ENCODE results near the gene PHLDB3.
"Not testable (repeated sequence)": the region's sequence is repeated elsewhere in the genome, so short reads cannot be mapped to it uniquely, and the experiment has no call there.

The PHLDB3 gene

DNA sequence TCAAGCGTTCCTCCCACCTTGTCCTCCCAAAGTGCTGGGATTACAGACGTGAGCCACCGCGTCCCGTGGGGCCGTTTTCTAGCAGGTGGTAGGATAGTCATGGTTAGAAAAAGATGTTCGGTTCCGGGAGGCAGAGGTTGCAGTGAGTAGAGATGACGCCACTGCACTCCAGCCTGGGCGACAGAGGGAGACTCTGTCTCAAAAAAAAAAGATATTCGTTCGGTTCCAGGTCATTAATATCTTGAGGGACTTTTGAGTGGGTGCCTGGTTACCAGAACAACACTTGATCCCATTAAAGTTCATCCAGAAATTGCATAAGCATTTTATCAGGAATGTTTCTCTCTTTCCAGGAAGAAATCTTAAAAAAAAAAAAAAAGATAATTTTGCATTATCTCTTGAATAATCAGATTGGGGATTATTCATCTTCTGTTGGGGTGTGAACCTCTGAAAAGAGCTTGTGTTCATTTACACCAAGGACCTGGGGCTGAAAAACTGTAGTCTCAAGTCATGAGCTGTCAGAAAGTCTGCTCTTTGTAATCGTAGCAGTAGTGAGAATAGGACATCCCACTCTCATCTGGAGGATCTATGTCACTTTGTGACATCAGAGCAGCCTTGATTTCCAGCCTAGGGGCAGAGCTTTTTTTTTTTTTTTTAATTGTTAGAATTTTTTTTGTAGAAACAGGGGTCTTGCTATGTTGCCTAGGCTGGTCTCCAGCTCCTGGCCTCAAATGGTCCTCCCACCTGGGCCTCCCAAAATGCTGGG lies 23.5 kb upstream of the PHLDB3 start:
- DNase-seq (ENCODE audit: low read depth in 1 of 2, low spot score in 1 of 2): no peak

DNA sequence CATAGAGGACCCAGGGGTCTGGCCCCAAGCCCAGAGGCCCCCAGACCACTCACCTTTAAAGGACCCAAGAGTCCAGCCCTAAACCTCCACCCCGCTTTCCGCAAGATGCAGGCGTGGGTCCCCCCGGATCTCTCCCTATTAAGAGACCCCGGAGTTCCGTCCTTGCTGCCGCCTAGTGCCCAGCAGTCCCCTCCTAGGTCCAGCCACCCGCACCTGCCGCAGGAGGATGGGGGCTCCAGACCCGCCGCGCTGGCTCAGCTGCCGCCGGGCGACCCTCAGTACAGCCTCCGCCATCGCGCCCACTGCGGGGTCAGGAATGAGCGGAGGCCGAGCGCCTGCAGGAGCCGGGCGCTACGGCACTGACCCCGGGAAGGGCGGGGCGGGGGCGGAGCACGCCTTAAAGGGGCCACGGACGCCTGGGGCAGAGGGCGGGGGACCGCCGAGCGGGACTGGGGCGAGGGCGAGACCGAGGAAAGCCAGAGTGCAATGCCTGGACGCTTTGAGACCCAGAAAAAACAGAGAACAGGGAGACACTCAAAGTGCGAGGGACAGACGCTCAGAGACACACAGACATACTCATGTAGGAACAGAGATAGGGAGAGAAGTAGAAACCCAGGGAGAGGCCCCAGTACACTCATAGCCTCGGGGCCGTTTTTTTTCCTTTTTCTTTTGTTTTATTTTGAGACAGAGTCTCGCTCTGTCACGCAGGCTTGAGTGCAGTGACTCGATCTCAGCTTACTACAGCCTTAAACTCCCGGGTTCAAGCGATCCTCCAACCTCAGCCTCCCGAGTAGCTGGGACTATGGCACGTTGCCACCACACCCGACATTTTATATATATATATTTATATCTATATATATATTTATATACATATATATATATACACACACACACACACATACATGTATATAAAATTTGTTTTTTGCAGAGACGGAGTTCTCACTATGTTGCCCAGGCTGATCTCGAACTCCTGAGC lies 22.6 kb upstream of the PHLDB3 start, which contains the start of gene ETHE1:
Gene ETHE1, minus strand, starts transcription at position 318 of the 976 bp plus-strand sequence. Its CDS starts 24 bp downstream, at position 294.
- peak; percentile 40 to 66 for DNase-seq (ENCODE audit: low read depth in 1 of 2, low spot score in 1 of 2)

DNA sequence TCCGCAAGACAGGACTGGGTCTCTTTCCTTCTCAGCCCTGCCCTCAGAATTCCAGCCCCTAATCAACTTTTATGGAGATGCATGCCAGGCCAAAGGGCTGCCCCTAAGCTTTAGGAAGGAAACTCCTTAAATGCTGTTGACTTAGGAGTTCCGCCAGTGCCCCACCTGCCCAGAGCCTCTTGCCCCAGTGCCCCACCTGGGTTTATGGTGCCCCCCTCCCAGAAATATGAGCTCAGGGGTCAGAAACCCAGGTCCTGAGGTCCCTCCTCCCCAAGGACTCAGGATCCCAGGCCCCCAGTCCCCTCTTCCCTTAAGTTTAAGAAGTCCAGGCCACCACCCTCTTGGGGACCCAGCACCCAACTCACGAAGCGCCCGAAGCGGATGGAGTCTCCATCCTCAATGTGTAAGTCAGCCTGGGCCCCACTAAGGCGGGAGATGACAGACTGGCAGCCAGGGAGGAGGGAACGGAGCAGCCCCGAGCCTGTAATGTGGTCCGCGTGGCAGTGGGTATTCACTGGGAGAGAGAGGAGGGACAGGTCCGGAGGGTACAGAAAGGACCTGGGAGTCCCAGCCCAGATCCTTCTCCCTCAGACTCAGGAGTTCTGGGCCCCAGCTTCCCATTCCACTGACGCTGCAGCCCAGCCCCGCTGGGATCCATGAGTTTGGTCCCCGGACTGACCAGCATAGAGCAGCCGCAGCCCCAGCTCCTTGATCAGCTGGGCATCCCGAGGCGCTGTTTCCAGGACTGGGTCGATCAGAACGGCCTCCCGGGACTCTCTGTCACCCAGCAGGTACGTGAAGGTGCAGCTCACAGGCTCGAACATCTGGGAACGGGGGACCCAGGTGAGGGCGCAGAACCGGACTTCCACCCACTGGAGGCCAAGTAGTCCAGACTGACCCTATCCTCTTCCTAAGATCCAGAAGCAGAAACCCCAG lies 21.6 kb upstream of the PHLDB3 start:
- DNase-seq (ENCODE audit: low read depth in 1 of 2, low spot score in 1 of 2): no peak

DNA sequence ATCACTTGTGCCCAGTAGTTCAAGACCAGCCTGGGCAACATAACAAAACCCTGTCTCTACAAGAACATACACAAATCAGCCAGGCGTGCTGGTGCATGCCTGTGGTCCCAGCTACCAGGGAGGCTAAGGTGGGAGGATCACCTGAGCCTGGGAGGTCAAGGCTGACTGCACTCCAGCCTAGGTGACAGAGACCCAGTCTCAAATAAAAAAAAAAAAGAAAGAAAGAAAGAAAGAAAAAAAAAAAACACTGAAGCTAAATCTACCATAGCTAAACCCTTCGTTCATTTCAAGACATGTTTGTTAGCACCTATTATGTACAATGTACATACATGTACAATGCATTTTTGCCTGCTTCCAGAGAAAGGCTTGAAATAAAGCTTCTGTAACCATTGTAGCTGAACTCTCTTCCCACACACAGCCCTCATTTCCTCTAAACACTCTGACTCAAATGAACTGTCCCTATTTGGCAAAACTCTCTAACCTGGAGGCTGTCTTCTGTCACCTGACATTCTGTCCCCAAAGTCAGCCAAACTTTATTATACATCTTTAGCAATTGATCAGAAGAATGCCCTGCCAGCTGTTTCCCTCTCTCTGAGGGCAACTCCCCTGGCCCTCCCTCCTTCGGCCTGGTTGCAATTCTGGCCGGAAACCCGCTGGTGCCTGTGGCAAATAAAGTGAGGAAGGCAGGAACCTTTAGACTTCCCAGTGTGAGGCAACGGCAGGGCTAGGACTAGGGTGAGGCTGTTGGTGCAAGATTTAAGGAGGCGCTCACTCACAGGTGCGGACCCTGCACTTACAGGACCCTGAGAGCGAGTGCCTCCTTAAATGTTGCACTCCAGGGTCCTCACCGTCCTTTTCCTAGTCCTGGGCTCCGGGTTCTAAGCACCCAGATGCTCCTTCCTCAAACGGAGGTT lies 20.6 kb upstream of the PHLDB3 start:
- DNase-seq (ENCODE audit: low read depth in 1 of 2, low spot score in 1 of 2): no peak

DNA sequence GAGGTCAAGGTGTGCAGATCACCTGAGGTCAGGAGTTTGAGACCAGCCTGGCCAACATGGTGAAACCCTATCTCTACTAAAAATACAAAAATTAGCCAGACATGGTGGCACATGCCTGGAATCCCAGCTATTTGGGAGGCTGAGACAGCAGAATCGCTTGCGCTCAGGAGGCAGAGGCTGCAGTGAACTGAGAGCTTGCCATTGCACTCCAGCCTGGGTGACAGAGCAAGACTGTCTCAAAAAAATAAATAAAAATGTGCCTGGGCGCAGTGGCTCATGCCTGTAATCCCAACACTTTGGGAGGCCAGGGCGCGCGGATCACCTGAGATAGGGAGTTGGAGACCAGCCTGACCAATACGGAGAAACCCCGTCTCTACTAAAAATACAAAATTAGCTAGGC lies 19.1 kb upstream of the PHLDB3 start:
- not testable (repeated sequence) for DNase-seq (ENCODE audit: low read depth in 1 of 2, low spot score in 1 of 2)

DNA sequence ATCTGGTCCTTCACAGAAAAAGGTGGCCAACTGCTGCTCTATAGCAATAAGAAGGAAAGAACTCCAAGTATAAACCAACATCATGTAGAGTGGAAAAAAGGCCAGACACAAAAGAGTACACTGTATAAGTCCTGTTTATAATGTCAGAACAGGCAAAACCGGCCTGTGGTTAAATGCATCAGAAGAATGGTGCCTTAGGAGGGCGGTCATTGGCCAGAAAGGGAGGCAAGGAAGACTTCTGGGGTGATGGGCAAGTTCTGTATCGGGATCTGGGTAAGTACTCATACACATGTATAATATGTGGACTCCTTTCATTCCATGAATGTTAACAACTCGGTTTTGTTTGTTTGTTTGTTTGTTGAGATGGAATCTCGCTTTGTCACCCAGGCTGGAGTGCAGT lies 18.4 kb upstream of the PHLDB3 start:
- DNase-seq (ENCODE audit: low read depth in 1 of 2, low spot score in 1 of 2): no peak

DNA sequence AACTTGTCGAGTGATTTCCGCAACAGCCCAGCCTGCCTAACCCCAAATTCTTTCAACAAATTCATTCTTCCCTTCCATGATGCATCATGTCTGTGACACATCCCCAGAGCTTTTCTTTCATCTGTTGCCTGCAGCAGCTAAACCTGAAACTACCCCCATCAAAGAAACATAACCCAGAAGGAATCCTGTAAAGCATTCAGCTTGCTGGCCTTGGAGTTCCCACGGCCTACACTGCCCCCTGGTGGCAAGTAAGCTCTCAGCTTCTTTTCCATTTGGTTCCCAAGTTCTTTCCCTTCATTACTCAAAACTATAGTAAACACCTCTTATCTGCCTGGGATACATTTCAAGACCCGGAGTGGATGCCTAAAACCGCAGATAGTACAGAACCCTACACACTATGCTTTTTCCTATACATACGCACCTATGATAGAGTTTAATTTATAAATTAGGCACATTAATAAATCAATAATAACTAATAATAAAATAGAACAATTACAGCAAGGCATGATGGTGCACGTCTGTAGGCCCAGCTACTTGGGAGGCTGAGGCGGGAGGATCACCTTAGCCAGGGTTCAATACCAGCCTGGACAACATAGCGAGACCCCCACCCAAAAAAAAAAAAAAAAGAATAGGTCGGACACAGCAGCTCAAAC lies 15.0 kb upstream of the PHLDB3 start:
- peak; percentile 64 to 65 for DNase-seq (ENCODE audit: low read depth in 1 of 2, low spot score in 1 of 2)

DNA sequence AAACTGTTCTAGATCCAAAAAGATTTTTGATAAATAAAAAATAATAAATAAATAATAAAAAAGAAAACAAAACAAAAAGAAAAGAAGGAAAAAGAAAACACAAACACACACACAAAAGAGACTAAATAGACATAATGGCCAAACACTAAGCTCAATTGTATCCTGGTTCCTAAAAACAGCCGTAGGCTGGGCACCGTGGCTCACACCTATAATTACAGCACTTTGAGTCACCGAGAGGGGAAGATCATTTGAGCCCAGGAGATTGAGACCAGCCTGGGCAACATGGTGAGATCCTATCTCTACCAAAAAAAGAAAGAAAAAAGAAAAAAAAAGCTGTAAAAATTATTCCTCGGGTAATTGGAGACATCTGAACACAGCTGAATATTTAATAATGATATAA lies 13.5 kb upstream of the PHLDB3 start:
- no peak for DNase-seq (ENCODE audit: low read depth in 1 of 2, low spot score in 1 of 2)

DNA sequence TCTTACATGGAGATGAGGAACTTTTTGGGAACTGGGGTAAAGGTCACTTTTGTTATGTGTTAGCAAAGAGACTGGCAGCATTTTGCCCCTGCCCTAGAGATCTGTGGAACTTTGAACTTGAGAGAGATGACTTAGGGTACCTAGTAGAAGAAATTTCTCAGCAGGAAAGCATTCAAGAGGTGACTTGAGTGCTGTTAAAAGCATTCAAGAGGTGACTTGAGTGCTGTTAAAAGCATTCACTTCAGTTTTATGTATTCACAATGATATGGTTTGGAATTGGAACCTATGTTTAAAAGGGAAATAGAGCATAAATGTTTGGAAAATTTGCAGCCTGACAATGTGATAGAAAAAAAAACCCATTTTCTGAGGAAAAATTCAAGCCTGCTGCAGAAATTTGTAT lies 7.9 kb upstream of the PHLDB3 start:
- DNase-seq (ENCODE audit: low read depth in 1 of 2, low spot score in 1 of 2): not testable (repeated sequence)

DNA sequence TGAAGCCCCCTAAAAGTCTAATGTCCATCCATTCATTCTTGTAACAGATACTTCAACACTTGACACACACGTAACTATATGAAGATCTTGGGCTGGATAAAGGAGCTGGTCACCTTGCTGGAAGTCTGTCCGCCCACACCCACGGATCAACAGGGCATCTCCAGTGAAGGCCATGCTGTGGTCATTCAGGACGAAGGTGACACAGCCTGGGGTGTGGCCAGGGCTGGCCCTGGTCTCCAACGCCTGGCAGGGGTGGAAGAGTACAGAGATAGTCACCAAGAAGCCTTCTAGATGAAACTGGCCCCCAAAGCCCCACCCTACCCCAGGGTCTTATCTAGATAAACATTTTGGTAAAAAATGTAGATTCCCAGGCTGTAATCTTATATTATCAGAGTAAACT lies 6.8 kb upstream of the PHLDB3 start:
- DNase-seq (ENCODE audit: low read depth in 1 of 2, low spot score in 1 of 2): no peak

DNA sequence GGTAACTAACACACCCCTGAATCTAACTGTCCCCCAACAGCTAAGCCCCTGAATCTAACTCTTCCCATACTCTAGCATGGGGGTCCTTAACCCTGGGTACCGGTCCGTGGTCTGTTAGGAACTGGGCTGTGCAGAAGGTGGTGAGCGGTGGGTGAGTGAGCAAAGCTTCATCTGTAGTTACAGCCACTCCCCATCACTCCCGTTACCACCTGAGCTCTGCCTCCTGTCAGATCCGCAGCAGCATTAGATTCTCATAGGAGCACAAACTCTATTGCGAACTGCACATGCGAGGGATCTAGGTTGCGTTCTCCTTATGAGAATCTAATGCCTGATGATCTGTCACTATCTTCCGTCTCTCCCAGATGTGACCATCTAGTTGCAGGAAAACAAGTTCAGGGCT lies 6.2 kb upstream of the PHLDB3 start:
- no peak for DNase-seq (ENCODE audit: low read depth in 1 of 2, low spot score in 1 of 2)

DNA sequence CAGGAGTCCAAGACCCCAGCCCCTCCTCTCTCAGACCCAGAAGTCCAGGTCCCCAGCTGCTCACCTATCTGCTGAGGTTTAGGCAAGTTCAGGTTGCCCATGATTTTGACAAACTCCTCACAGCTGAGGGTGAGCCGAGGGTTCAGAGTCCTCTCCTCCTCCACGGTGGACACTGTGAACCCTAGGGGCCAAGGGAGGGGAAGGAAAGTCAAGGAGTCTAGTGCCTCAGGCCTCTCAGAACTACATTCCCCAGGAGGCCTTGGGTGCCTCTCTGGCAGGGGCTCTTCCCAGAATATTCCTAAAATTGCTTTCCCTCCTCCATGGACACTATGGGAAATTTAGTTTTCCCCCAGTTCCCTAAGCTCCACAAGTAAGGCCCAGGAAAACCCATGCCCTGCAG lies 3.3 kb upstream of the PHLDB3 start:
- DNase-seq (ENCODE audit: low read depth in 1 of 2, low spot score in 1 of 2): no peak

DNA sequence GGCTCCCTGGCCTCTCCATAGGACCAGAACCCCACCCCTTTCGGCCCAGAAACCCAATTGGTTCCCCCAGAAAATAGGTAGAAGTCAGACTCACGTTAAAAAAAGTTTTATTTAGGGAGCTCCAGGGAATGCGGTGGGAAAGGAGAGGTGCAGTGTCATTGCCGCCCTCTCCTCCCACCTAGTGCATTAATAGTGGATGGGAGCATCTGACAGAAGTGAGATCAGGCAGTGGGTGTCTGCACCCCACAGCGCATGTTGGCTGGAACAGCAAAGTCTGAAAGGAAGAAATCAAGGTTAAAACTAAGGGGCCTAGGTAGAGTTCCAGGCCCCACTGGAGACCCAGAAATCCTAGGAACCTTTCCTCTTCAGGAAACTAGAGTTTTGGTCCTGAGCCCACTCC lies 2.1 kb upstream of the PHLDB3 start:
- no peak for DNase-seq (ENCODE audit: low read depth in 1 of 2, low spot score in 1 of 2)

DNA sequence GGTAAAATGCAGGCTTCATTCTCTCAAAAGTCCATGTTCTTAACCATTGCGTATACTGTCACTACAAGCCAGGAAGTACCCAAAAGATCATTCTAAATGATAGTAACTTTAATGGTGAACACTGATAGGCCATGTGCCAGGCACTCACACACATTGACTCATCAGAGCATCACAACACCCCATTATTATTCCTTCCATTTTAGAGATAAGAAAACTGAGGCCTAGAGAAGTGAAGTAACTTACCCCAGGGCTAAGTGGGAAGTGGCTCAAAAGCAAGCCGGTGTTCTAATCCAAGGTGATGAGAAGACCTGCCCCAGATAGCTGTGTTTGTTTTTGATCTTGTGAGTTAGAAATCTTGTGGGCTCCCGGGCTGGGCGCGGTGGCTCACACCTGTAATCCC lies 1.4 kb upstream of the PHLDB3 start:
- no peak for DNase-seq (ENCODE audit: low read depth in 1 of 2, low spot score in 1 of 2)

DNA sequence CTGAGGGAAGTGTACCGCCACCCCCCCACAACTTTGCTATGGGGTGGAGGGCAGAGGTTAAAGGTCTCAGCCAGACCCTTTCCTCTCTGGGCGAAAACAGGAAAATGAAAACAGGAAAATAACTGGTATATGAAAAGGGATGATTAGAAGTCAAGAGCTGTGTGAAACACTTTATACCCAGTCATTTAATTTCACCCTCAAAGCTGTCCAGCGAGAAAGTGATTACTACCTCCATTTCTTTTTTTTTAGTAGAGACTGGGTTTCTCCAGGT lies 575 bp upstream of the PHLDB3 start:
- DNase-seq (ENCODE audit: low read depth in 1 of 2, low spot score in 1 of 2): no peak

DNA sequence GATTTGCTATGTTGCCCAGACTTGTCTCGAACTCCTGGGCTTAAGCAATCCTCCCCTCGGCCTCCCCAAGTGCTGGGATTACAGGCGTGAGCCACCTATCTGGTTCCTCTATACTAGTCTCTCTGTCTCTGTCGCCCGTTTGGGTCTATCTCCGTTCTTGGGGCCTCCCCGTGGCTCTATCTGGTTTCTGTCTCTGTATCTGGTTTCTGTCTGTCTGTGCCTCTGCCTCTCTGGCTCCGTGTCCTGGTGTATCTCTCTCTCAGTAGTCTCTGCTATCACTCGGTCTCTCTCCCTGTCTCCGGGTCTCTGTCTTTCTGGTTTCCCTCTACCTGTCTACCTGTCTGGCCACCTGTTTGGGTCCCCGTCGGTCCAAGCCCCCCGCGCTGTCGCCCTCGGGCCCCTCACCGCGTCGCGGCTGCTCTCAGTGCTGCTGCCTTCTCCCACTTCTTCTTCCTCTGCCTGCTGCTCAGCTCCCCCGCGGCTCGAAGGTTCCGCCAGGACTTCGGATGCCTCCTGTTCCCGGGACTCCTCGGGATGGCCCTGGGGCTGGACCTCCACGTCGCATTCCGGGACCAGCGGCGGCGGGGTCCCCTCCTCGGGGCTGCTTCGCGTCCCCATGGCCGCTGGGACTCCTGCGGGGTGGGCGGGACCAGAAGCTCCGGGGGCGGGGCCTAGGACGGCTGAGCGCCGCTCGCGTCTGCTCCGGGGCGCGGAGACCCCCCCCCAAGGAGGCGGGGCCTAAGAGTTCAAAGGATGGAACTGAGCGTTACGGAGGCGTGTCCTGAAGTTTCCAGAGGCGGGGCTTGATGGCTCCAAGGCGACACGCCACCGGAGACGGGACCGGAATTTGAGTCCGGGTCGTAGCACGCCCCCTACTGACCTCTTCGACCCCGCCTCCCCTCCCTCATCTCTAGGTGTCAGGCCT lies 783 bp downstream of the PHLDB3 start:
- peak; percentile 98 to 99 for DNase-seq (ENCODE audit: low read depth in 1 of 2, low spot score in 1 of 2)

DNA sequence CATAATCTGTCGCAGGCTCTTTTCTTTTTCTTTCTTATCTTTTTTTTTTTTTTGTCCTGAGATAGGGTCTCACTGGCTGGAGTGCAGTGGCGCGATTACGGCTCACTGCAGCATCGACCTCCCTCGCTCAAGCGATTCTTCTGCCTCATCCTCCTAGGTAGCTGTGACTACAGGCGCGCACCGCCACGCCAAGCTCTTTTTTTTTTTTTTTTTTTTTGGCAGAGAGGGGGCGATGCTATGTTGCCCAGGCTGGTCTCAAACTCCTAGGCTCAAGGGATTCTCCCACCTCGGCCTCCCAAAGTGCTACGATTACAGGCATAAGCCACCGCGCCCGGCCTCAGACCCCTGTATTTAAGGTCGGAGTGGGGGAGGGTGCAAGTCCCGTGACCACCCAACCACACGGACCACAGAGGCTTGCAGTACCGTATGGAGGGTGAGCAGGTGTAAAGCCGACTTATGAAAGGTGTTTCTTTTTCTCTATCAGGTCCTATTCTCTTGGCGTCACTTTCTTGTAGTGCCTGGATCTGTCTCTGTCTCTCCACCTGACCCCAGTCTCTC lies 2.0 kb downstream of the PHLDB3 start:
- DNase-seq (ENCODE audit: low read depth in 1 of 2, low spot score in 1 of 2): no peak

DNA sequence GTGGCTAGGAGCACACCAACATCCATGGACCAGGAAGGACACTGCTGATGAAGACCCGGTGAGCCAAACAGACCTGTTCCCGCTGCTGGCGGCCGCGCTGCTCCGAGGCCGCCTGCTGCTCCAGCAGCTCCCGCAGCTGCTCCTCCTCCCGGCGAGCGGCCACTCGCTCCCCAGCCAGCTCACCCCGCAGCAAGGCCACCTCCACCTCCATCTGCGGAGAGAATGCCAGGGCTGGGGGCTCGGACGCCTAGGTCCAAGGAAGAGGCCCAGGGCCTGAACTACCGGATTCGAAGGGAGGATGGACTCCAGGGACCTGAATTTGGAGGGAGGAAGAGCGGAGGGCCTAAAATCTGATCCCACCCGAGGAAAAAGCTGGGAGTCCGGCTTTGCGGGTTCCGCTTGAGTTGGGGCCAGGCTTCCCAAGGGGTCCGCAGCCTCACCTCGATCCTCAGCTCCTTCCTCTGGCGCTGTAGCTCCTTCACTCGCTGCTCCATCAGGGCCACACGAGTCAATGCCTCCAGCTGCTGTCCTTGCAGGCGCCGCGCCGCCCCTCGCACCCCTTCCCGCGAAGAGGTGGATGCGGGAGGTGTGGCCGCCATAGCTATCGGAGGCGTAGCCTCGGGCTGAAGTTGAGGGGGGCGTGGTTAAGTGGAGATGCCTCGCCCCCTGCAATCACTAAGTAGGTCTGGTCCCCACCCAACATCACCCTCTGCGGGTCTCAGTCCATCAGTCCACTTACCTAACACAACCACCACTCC lies 2.7 kb downstream of the PHLDB3 start:
- DNase-seq (ENCODE audit: low read depth in 1 of 2, low spot score in 1 of 2): no peak

All from stimulated activated CD4-positive, alpha-beta T cell treated with anti-CD3 and anti-CD28 coated beads, Interleukin-15, amount 100 ng/mL, for 1 hour (primary cell).